DOHH2 (cell line): ENCODE measurements around the gene NOS1.

Experiments
- H3F3A ChIP-seq: fragments of 200-600 bp; sonication (generic), shearing (Covaris generic); 2 replicates; pipeline ENCODE4 v1.6.0; 2016; ENCODE audit warnings: antibody characterized with exemption, mild to moderate bottlenecking; ENCODE audit not compliant: control insufficient read depth, insufficient read depth
- H3K27ac ChIP-seq: fragments of 200-600 bp; sonication (generic); 2 replicates; pipeline ENCODE4 v1.5.1; 2014; ENCODE audit warnings: low read depth, mild to moderate bottlenecking, low read length, moderate library complexity
- H3K27me3 ChIP-seq: fragments of 200-600 bp; sonication (generic); 2 replicates; pipeline ENCODE4 v1.6.1; 2014; ENCODE audit warnings: mild to moderate bottlenecking, low read length, mixed read lengths; ENCODE audit not compliant: control insufficient read depth
- H3K36me3 ChIP-seq: fragments of 200-600 bp; sonication (generic); 2 replicates; pipeline ENCODE4 v1.6.1; 2014; ENCODE audit warnings: mild to moderate bottlenecking, low read length, moderate library complexity, mixed read lengths; ENCODE audit not compliant: control insufficient read depth
- H3K4me1 ChIP-seq: fragments of 200-600 bp; sonication (generic); 2 replicates; pipeline ENCODE4 v1.6.1; 2014; ENCODE audit warnings: mild to moderate bottlenecking, low read length, mixed read lengths; ENCODE audit not compliant: control insufficient read depth
- H3K4me2 ChIP-seq: fragments of 200-600 bp; sonication (generic); 2 replicates; pipeline ENCODE4 v1.6.0; 2014; ENCODE audit warnings: mild to moderate bottlenecking, low read length, moderate library complexity
- H3K4me3 ChIP-seq: fragments of 200-600 bp; sonication (generic); 2 replicates; pipeline ENCODE4 v1.5.1; 2014; ENCODE audit warnings: mild to moderate bottlenecking, low read length, mixed read lengths
- H3K79me2 ChIP-seq: fragments of 200-600 bp; sonication (generic); 2 replicates; pipeline ENCODE4 v1.6.1; 2014; ENCODE audit warnings: mild to moderate bottlenecking, low read length, mixed read lengths; ENCODE audit not compliant: control insufficient read depth
- H3K9me2 ChIP-seq: fragments of 200-600 bp; sonication (generic); replicated peaks from 2 replicates; pipeline ENCODE4 v1.6.1; 2014; ENCODE audit warnings: mild to moderate bottlenecking, low read length, mixed read lengths; ENCODE audit not compliant: control insufficient read depth
- H3K9me3 ChIP-seq: fragments of 200-600 bp; sonication (generic); 2 replicates; pipeline ENCODE4 v1.6.1; 2014; ENCODE audit warnings: antibody characterized with exemption, low read length, mixed read lengths; ENCODE audit not compliant: control insufficient read depth, insufficient read depth
- H4K20me1 ChIP-seq: fragments of 200-600 bp; sonication (generic); 2 replicates; pipeline ENCODE4 v1.6.0; 2014; ENCODE audit warnings: low read depth, mild to moderate bottlenecking, antibody characterized with exemption, low read length, moderate library complexity; ENCODE audit not compliant: control insufficient read depth, insufficient read depth
- CTCF ChIP-seq: fragments of 200-600 bp; sonication (generic); IDR thresholded peaks from one replicate; pipeline ENCODE4 v1.5.1; 2014; ENCODE audit warnings: antibody characterized with exemption, mild to moderate bottlenecking, low read depth, low read length; ENCODE audit not compliant: poor library complexity, severe bottlenecking
- EZH2phosphoT487 ChIP-seq: fragments of 200-600 bp; sonication (generic); IDR thresholded peaks from 2 replicates; pipeline ENCODE4 v1.6.1; 2017; ENCODE audit warnings: borderline replicate concordance, mild to moderate bottlenecking, antibody characterized with exemption, low read length, moderate library complexity, mixed read lengths

Gene NOS1

GRCh38 chr12:117262749-117263148 is 98.7 kb downstream of the NOS1 start:
- Histone ChIP-seq H4K20me1 (no peaks in the 10 kb centered on the region), H3K9me2 (no peaks in the 10 kb centered on the region), H3K9me3 (no peaks in the 10 kb centered on the region), H3K4me2 (no peak overlapping the region), H3K4me1 (no peaks in the 10 kb centered on the region), H3K27me3 (no peaks in the 10 kb centered on the region), H3K79me2 (no peaks in the 10 kb centered on the region), H3K36me3 (no peaks in the 10 kb centered on the region), H3K4me3 (no peak overlapping the region), H3F3A (no peaks in the 10 kb centered on the region), H3K27ac (no peak overlapping the region)
- TF ChIP-seq EZH2phosphoT487 (no peak), CTCF (no peak)

GRCh38 chr12:117261247-117261646 is 100.2 kb downstream of the NOS1 start:
- no peak overlapping the region for H3K4me2 ChIP-seq
- H3K9me3 ChIP-seq: no peaks in the 10 kb centered on the region
- H4K20me1 ChIP-seq: no peaks in the 10 kb centered on the region
- no peaks in the 10 kb centered on the region for H3K27me3 ChIP-seq
- H3K36me3 ChIP-seq: no peaks in the 10 kb centered on the region
- no peaks in the 10 kb centered on the region for H3K4me1 ChIP-seq
- no peak for TF ChIP-seq EZH2phosphoT487
- TF ChIP-seq CTCF: no peak
- H3K4me3 ChIP-seq: no peak overlapping the region
- H3K79me2 ChIP-seq: no peaks in the 10 kb centered on the region
- H3K27ac ChIP-seq: no peak overlapping the region
- no peaks in the 10 kb centered on the region for H3K9me2 ChIP-seq
- no peaks in the 10 kb centered on the region for H3F3A ChIP-seq

- no peak overlapping the region for H3K27ac ChIP-seq
- no peaks in the 10 kb centered on the region for H3K79me2 ChIP-seq
- no peak overlapping the region for H3K4me3 ChIP-seq
- H3K9me3 ChIP-seq: no peaks in the 10 kb centered on the region
- H3K4me2 ChIP-seq: no peak overlapping the region
- no peaks in the 10 kb centered on the region for H3K4me1 ChIP-seq
- no peaks in the 10 kb centered on the region for H3F3A ChIP-seq
- no peaks in the 10 kb centered on the region for H4K20me1 ChIP-seq
- TF ChIP-seq EZH2phosphoT487: no peak
- TF ChIP-seq CTCF: no peak
- no peaks in the 10 kb centered on the region for H3K36me3 ChIP-seq
- no peaks in the 10 kb centered on the region for H3K9me2 ChIP-seq
- H3K27me3 ChIP-seq: no peaks in the 10 kb centered on the region
Measured at GRCh38 chr12:117255386-117255785, 106.0 kb downstream of the NOS1 start.

GRCh38 chr12:117243488-117243887 is 117.9 kb downstream of the NOS1 start:
- TF ChIP-seq EZH2phosphoT487: no peak
- no peak for TF ChIP-seq CTCF
- Histone ChIP-seq H3K36me3 (no peaks in the 10 kb centered on the region), H3F3A (no peaks in the 10 kb centered on the region), H3K79me2 (no peaks in the 10 kb centered on the region), H3K4me1 (no peaks in the 10 kb centered on the region), H3K27ac (no peak overlapping the region), H3K4me2 (no peak overlapping the region), H3K27me3 (0 out of 2 replicates have a peak, but pooled peaks cover 5% of the 10 kb centered on the region), H4K20me1 (no peaks in the 10 kb centered on the region), H3K9me2 (no peaks in the 10 kb centered on the region), H3K4me3 (no peak overlapping the region), H3K9me3 (no peaks in the 10 kb centered on the region)
